Stimulated activated CD8-positive, alpha-beta memory T cell treated with anti-CD3 and anti-CD28 coated beads, Interleukin-7, amount 100 ng/mL, for 24 hours (primary cell): ENCODE measurements around the gene PRDM7.
"Not testable (repeated sequence)": the region's sequence is repeated elsewhere in the genome, so short reads cannot be mapped to it uniquely, and the experiment has no call there.

Source experiments
- DNase-seq: peaks from one replicate; pipeline ENCODE4 v3.0.0-alpha.2; 2020; ENCODE audit warnings: low read depth

PRDM7 gene

DNA sequence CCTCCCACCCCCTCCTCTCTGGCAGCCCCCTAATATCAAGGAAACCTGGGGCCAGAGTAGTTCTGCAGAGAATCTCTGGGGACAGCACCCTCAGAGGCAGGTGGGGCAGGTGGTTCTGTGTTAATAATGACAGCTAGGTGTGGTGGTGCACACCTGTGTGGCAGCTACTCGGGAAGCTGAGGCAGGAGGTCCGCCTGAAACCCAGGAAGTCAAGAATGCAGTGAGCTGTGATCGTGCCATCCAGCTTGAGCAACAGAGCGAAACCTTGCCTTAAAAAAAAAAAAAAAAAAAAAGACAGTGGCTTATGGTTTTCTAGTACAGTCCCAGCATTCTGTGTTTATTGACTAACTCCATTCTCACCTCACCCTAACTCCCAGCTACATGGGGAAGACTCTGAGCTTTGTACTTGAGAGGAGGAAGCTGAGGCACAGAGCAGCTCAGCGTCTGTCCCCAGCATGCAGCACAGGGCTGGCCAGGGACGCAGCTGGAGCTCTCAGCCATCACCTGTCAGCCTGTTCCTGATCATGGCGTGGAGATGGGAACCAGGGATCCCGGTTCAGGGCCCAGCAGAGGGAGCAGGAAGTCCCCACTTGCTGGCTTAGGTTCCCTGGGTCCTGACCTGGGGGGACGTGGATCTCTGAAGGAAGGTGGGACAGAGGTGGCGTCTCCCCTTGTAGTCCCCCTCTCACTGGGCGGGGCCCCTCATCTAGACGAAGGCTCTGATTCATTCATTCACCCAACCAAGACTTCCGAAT is 64.0 kb downstream of the PRDM7 start:
- no peak for DNase-seq

- no peak for DNase-seq
Measured at GRCh38 chr16:90011908-90012501, 65.1 kb downstream of the PRDM7 start.

DNA sequence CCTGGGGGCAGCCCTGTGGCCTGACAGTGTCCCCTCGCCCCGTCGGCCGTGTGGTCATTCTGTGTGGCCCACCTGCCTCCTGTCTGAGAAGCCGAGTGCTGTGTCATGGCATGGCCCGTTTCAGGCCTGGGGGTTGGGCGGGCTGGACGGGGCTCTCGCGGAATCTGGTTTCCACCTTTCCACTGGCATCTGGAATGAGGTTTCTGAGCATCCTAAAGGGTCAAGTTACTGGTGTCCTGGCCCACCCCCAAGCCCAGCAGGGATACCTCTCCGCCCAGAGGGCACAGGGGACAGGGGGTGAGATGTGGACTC is 65.7 kb downstream of the PRDM7 start:
- DNase-seq, result no peak

- DNase-seq, result no peak
Measured at GRCh38 chr16:90010676-90011507, 66.2 kb downstream of the PRDM7 start.

GRCh38 chr16:90009172-90009899 is 67.8 kb downstream of the PRDM7 start:
- no peak for DNase-seq

GRCh38 chr16:90008708-90009145 is 68.4 kb downstream of the PRDM7 start:
- DNase-seq, result peak; percentile 22

GRCh38 chr16:90007635-90008234 is 69.4 kb downstream of the PRDM7 start:
- DNase-seq, result not testable (repeated sequence)

DNA sequence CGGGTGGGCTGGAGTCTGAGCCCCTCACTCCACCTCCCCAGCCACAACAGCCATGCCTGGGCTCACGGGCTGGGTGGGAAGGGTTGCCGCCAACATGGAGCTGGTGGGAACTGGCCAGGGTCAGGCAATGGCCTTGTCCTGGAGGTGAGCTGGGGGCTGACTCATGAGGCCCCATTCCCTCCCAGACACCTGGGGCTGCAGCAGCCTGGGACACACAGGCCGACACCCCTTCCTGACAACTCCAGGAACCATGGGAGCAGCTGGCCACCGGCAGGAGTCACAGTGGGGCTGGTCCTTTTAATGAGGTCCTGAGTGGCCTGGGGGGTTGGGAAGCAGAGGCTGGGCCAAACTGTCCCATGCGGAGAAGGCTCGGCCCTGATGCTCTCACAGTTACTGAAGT is 70.1 kb downstream of the PRDM7 start:
- DNase-seq, result no peak
